Neural crest cell (in vitro differentiated cells): ENCODE results near the gene TCF20. TPM values are rescaled to one million over a fixed set of nuclear protein-coding genes. Genes with fewer than 3 reads are reported as not detected.

Experiments used
- DNase-seq: peaks from one replicate; pipeline ENCODE4 v3.0.0; 2021; ENCODE audit warnings: low read depth, mixed read lengths, low spot score
- H3K27ac Mint-ChIP-seq: one replicate; pipeline ENCODE4 v1.8.0; 2021; ENCODE audit warnings: mild to moderate bottlenecking, mixed read lengths; ENCODE audit not compliant: unreplicated experiment
- H3K27me3 Mint-ChIP-seq: 2 replicates; pipeline ENCODE4 v1.8.0; 2021; ENCODE audit warnings: low read depth, mild to moderate bottlenecking, mixed read lengths
- H3K36me3 Mint-ChIP-seq: 2 replicates; pipeline ENCODE4 v1.8.0; 2021; ENCODE audit warnings: low read depth, mild to moderate bottlenecking, mixed read lengths
- H3K4me1 Mint-ChIP-seq: 2 replicates; pipeline ENCODE4 v1.8.0; 2021; ENCODE audit warnings: mixed read lengths
- H3K4me3 Mint-ChIP-seq: one replicate; pipeline ENCODE4 v1.8.0; 2021; ENCODE audit warnings: mild to moderate bottlenecking, mixed read lengths
- H3K9me3 Mint-ChIP-seq: 2 replicates; pipeline ENCODE4 v1.8.0; 2021; ENCODE audit warnings: mixed read lengths
- CTCF ChIP-seq: fragments of 200-600 bp; sonication (generic); conservative IDR thresholded peaks from 2 replicates; pipeline ENCODE4 v1.5.0; 2021; ENCODE audit warnings: antibody characterized with exemption, mild to moderate bottlenecking
- total RNA-seq: library from RNA; stranded (reverse); gene quantifications from 2 replicates; pipeline ENCODE4 v1.2.1, GENCODE V29; 2021

The TCF20 gene
- total RNA-seq, 1 donor from 2014 or later, result 67.5 TPM

GRCh38 chr22:42292732-42293520 lies 22.5 kb upstream of the TCF20 start:
- peaks cover 43% of the 10 kb centered on the region for H3K4me1 Mint-ChIP-seq
- peaks cover 6% of the 10 kb centered on the region for H3K27me3 Mint-ChIP-seq
- no peak overlapping the region for H3K27ac Mint-ChIP-seq
- H3K36me3 Mint-ChIP-seq, result no peaks in the 10 kb centered on the region
- no peaks in the 10 kb centered on the region for H3K9me3 Mint-ChIP-seq
- no peak overlapping the region for H3K4me3 Mint-ChIP-seq
- TF ChIP-seq CTCF, result no peak
- DNase-seq, result no peak

DNA sequence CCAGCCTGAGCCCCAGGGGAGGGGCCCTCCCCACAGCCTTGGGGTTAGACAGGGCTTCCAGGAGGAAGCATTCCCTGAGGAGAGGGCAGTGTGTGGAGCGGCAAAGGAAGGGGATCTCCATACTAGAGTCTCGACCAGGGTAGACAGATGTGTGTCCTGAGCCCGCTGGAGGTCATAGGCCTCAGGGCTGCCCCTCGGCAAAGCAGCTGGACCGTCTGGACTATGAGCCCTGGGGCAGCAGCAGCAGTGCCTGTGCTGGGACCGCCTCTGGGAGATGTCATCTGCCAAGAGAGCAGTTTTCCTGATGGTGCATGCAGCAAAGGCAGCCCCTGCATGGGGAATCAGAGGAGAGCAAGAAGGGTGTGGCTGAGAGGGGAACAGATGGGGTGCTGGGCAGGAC lies 20.8 kb upstream of the TCF20 start:
- Mint-ChIP-seq H3K27me3 (peaks cover 21% of the 10 kb centered on the region), H3K9me3 (no peaks in the 10 kb centered on the region), H3K4me1 (peaks cover 39% of the 10 kb centered on the region), H3K36me3 (no peaks in the 10 kb centered on the region), H3K4me3 (no peak overlapping the region), H3K27ac (no peak overlapping the region)
- TF ChIP-seq CTCF, result no peak
- no peak for DNase-seq

DNA sequence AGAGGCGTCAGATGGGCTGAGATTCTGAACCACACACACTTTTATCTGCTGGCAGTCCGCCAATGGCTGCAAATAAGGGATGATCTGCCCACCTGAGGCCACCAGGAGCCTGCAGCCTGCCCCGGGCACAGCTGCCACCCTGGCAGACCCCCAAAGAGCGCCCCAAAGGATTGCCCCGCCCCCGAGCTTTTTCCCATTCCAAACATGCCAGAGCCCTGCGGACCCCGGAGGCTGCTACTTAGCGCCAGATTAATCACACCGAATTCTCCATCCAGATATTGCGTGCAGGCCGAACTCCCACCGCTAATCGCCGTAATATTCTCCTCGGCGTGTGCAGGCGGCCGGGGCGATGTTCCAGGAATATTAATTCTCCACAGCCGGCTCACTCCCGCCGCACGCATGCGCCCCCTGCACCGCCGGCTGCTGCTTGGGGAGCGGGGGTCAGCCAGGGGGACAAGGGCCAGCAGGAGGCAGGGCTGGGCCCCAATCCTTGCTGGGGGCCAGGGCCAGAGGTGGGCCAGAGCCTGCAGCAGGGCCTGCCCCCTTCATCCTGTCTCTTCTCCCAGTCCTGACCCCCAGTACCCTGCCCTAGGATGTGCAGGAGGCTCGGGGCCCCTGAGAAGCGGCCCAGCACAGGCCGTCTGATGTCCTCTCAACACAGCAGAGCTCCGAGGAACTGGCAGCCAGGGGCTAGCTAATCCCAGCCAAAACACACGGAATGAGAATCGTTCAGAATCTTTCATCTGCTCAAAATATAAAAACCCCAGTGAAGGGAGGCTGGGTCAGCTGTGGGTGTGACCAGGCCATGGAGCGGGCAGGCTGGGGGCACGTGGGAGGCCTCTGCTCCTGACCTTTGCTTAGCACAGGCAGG lies 19.5 kb upstream of the TCF20 start:
- Mint-ChIP-seq H3K36me3 (no peaks in the 10 kb centered on the region), H3K27me3 (peaks cover 31% of the 10 kb centered on the region), H3K4me1 (peaks cover 39% of the 10 kb centered on the region), H3K4me3 (no peak overlapping the region), H3K27ac (no peak overlapping the region), H3K9me3 (no peaks in the 10 kb centered on the region)
- DNase-seq, result no peak
- no peak for TF ChIP-seq CTCF

DNA sequence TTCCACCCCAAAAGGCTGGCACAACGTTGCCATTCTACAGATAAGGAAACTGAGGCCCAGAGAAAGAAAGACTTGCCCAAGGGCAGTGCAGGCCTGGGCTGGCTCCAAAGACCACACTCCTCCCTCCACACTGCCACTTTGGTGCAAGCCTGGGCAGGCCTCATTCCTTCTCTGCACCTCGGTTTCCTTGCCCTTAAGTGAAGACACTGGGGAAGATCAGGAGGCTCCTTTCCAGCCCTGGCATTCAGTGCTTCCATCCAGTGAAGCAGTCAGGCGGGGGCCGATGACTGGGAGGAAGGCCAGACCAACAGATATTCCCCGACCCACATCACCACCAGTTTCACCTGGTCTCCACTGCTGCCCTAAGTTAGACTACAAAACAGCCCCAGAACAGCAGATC lies 18.3 kb upstream of the TCF20 start:
- H3K27me3 Mint-ChIP-seq, result peaks cover 37% of the 10 kb centered on the region
- no peaks in the 10 kb centered on the region for H3K36me3 Mint-ChIP-seq
- H3K27ac Mint-ChIP-seq, result no peak overlapping the region
- no peak for TF ChIP-seq CTCF
- no peak for DNase-seq
- no peak overlapping the region for H3K4me3 Mint-ChIP-seq
- H3K9me3 Mint-ChIP-seq, result no peaks in the 10 kb centered on the region
- H3K4me1 Mint-ChIP-seq, result peaks cover 39% of the 10 kb centered on the region

DNA sequence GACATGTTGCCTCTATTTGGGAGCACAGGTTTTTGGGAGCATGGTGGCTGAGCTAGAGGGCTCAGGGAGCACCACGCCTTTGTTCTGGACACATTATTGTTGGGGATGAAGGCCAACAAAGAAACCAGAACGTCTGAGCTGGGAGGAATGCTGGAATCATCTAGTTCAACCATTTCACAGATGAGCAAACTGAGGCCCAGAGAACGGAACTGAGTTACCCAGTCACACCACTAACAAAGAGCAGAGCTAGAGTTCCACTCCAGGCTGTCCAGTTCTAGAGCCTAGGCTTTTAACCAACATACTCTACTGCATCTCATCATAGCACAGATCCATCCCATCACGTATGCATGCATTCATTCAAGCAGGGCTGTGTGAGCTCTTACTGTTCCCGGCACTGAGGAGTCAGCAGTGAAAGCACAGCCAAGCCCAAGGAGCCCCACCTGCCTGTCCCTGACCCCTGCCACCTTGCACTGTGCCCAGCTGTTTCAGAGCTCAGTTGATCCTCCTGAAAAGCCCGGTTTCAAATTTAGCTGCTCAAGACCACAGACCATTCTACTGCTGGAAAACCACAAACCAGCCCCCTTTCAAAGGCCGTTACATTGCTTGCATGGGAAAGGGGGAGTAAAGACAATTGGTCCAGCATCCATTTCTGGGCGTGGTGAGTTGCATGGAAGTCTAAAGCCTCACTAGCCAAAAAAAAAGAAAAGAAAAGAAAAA lies 16.9 kb upstream of the TCF20 start:
- TF ChIP-seq CTCF, result no peak
- Mint-ChIP-seq H3K4me3 (no peak overlapping the region), H3K9me3 (no peaks in the 10 kb centered on the region), H3K36me3 (no peaks in the 10 kb centered on the region), H3K27me3 (peaks cover 41% of the 10 kb centered on the region), H3K27ac (no peak overlapping the region), H3K4me1 (peaks cover 43% of the 10 kb centered on the region)
- DNase-seq, result no peak
